DND-41 (cell line): ENCODE measurements around the gene MACO1.

Experiments
- ATAC-seq: fragments of 200-7000 bp; cut with Tn5 transposase; 3 replicates; pipeline ENCODE4 v1.9.1; 2021; ENCODE audit warnings: low read depth; ENCODE audit not compliant: insufficient read depth
- DNase-seq: peaks from one replicate; pipeline ENCODE4 v3.0.0-alpha.2; 2020
- H2AFZ ChIP-seq: 2 replicates; pipeline ENCODE4 v1.6.0; 2012; ENCODE audit warnings: low read depth, low read length
- H3K27ac ChIP-seq: 2 replicates; pipeline ENCODE4 v1.5.1; 2012; ENCODE audit warnings: low read length, inconsistent platforms
- H3K27me3 ChIP-seq: fragments of 200-600 bp; sonication (generic); 2 replicates; pipeline ENCODE4 v1.6.0; 2012; ENCODE audit warnings: low read length, mild to moderate bottlenecking, inconsistent platforms; ENCODE audit not compliant: insufficient read depth, poor library complexity
- H3K36me3 ChIP-seq: 2 replicates; pipeline ENCODE4 v1.5.1; 2012; ENCODE audit warnings: low read length, inconsistent platforms; ENCODE audit not compliant: insufficient read depth
- H3K4me1 ChIP-seq: 2 replicates; pipeline ENCODE4 v1.5.1; 2012; ENCODE audit warnings: mild to moderate bottlenecking, low read length; ENCODE audit not compliant: insufficient read depth
- H3K4me2 ChIP-seq: 2 replicates; pipeline ENCODE4 v1.6.0; 2012; ENCODE audit warnings: mild to moderate bottlenecking, moderate library complexity, low read length, inconsistent platforms; ENCODE audit not compliant: insufficient read depth
- H3K4me3 ChIP-seq, 2 experiments: fragments of 200-600 bp in 1 of 2; shearing (Covaris generic) in 1 of 2; 2 replicates each; pipeline ENCODE4 v1.5.1; 2012 to 2016; ENCODE audit warnings: inconsistent platforms in 2 of 2, low read length in 2 of 2, mild to moderate bottlenecking in 2 of 2, low read depth in 1 of 2, moderate library complexity in 1 of 2
- H3K79me2 ChIP-seq: 2 replicates; pipeline ENCODE4 v1.6.0; 2012; ENCODE audit warnings: low read length, inconsistent platforms; ENCODE audit not compliant: insufficient read depth
- H3K9ac ChIP-seq: 2 replicates; pipeline ENCODE4 v1.6.0; 2012; ENCODE audit warnings: low read depth, mild to moderate bottlenecking, inconsistent platforms, low read length, moderate library complexity
- H3K9me3 ChIP-seq: 2 replicates; pipeline ENCODE4 v1.5.1; 2012; ENCODE audit warnings: low read length, moderate library complexity, mild to moderate bottlenecking, inconsistent platforms; ENCODE audit not compliant: insufficient read depth, severe bottlenecking
- H4K20me1 ChIP-seq: 2 replicates; pipeline ENCODE4 v1.6.0; 2012; ENCODE audit warnings: low read length; ENCODE audit not compliant: insufficient read depth
- CTCF ChIP-seq: IDR thresholded peaks from 2 replicates; pipeline ENCODE4 v1.5.1; 2012; ENCODE audit warnings: borderline replicate concordance, low read length, moderate library complexity, mild to moderate bottlenecking; ENCODE audit not compliant: poor library complexity, severe bottlenecking; ENCODE audit errors: extremely low read depth
- EZH2 ChIP-seq: IDR thresholded peaks from 3 replicates; pipeline ENCODE4 v1.6.1; 2012; ENCODE audit warnings: borderline replicate concordance, low read depth, mild to moderate bottlenecking, moderate library complexity, low read length, inconsistent platforms; ENCODE audit not compliant: severe bottlenecking

The MACO1 gene

GRCh38 chr1:25534410-25534788, 103.7 kb downstream of the MACO1 start:
- Histone ChIP-seq H4K20me1 (no peaks in the 10 kb centered on the region), H3K4me2 (no peak overlapping the region), H3K9me3 (no peaks in the 10 kb centered on the region), H3K27ac (no peak overlapping the region), H3K4me3 (no peak overlapping the region), H3K4me1 (no peaks in the 10 kb centered on the region), H3K27me3 (peaks cover 14% of the 10 kb centered on the region), H3K9ac (no peak overlapping the region), H3K79me2 (no peaks in the 10 kb centered on the region), H2AFZ (no peak overlapping the region), H3K36me3 (no peaks in the 10 kb centered on the region)
- ATAC-seq (no peak), DNase-seq (no peak)
- TF ChIP-seq CTCF, result no peak
- no peak for TF ChIP-seq EZH2

DNA sequence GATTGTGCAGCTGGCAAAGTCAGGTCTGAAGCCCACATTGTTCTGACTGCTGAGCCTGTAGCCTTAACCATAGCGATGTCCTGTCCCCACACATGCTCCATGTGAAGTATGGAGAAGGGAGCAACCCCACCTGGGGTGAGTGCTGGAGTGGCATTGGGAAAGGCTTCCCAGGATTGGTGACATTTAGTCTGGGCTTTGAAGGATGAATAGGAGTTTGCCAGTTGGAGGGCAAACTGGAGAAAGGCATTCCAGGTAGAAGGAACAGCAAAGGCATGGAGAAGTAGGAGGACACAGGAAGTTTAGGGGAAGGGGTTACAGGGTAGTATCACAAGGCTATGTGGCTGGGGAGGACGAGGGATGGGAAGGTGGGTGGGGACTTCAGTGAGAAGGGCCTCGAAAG, 105.4 kb downstream of the MACO1 start:
- Histone ChIP-seq H3K9ac (no peak overlapping the region), H3K4me3 (no peak overlapping the region), H3K4me2 (no peak overlapping the region), H3K27ac (no peak overlapping the region), H3K79me2 (no peaks in the 10 kb centered on the region), H3K36me3 (no peaks in the 10 kb centered on the region), H3K9me3 (no peaks in the 10 kb centered on the region), H2AFZ (no peak overlapping the region), H3K27me3 (peaks cover 14% of the 10 kb centered on the region), H3K4me1 (no peaks in the 10 kb centered on the region), H4K20me1 (peaks cover 5% of the 10 kb centered on the region; the same call in 1 of the 2 replicates)
- no peak for TF ChIP-seq CTCF
- no peak for TF ChIP-seq EZH2
- ATAC-seq (no peak), DNase-seq (no peak)

DNA sequence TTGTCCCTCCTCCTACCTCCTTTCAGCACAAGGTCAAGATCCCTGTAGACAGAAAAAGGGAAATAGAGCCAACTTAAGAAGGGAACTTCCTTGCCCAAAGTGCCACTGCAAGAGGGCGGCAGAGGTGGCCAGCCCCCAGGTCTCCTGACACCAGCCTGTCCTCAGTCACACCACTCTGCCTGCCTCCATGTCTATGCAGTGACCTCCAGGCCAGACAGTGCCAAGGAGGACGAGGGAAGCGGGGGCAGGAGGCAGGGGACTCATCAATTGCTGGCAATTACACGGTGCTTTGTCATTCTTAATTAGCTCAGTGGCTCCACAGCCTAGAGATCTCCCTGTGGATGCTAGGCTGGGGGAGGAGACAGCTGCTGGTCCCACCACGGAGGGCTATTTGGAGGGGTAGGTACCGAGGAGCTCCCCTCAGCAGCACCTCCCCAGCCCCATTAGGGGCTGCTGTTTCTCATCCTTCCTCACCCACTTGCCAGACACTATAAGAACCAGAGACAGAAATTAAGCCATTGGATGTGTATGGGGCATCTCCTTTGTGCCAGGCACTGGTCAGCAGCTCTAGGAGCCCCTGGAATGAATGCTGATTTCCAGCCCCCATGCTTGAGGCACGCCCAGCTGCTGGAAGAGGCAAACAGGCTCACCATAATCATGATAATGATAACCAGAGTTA, 106.6 kb downstream of the MACO1 start:
- Histone ChIP-seq H3K9me3 (no peaks in the 10 kb centered on the region), H4K20me1 (peaks cover 5% of the 10 kb centered on the region; the same call in 1 of the 2 replicates), H3K4me3 (no peak overlapping the region), H2AFZ (no peak overlapping the region), H3K27ac (no peak overlapping the region), H3K79me2 (no peaks in the 10 kb centered on the region), H3K36me3 (no peaks in the 10 kb centered on the region), H3K9ac (no peak overlapping the region), H3K27me3 (peaks cover 14% of the 10 kb centered on the region), H3K4me2 (no peak overlapping the region), H3K4me1 (no peaks in the 10 kb centered on the region)
- ATAC-seq (no peak), DNase-seq (no peak)
- no peak for TF ChIP-seq EZH2
- TF ChIP-seq CTCF, result no peak
